NCI-H128 (cell line): ENCODE data around the gene ASB5.
"Not testable (repeated sequence)": the region's sequence is repeated elsewhere in the genome, so short reads cannot be mapped to it uniquely, and the experiment has no call there.

Source experiments
- DNase-seq: peaks from one replicate; lab custom pipeline; 2025; ENCODE audit not compliant: unreplicated experiment; lab: John Stamatoyannopoulos, UW

ASB5 gene

DNA sequence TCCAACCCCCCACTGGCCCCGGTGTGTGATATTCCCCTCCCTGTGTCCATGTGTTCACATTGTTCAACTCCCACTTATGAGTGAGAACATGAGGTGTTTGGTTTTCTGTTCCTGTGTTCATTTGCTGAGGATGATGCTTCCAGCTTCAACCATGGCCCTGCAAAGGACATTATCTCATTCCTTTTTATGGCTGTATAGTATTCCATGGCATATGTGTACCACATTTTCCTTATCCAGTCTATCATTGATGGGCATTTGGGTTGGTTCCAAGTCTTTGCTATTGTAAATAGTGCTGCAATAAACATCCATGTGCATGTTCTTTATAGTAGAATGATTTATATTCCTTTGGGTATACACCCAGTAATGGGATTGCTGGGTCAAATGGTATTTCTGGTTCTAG, 10.5 kb upstream of the ASB5 start:
- DNase-seq, result not testable (repeated sequence)

DNA sequence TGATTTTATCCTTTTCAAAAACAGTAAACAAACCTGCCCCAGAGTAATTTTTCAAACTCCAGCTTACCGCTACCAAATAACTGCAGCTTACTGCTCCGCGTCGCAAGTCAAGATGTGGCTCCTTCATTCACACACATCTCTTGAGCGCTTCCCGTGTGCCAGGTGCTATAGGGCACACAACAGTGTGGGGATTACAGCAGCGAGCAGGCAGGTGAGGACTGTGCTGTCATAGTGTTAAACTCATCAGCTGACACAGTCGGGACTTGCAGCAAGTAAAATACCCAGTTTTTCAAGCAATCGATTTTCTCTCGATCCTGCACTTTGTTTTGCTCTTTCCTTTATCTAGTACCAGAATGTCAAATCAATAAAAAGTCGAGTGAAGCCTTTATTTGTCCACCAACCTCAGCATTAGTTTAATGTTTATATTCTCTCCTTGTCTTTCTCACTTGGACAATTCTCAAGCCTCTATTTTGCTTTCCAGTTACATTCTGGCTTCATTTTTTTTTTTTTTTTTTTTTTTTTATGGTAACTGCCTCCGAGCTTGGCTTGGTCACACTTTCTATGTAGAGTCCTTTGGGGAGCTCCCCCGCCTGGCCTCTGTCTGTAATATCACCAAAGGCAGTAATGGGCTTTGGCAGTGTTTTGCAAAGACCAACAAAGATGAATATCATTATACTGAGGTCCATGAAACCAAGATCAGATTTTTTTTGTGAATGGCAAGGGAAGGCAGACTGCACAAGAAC, 8.3 kb upstream of the ASB5 start:
- no peak for DNase-seq

- DNase-seq, result no peak
These were observed 7.7 kb upstream of the ASB5 start for GRCh38 chr4:176276710-176277109.

DNA sequence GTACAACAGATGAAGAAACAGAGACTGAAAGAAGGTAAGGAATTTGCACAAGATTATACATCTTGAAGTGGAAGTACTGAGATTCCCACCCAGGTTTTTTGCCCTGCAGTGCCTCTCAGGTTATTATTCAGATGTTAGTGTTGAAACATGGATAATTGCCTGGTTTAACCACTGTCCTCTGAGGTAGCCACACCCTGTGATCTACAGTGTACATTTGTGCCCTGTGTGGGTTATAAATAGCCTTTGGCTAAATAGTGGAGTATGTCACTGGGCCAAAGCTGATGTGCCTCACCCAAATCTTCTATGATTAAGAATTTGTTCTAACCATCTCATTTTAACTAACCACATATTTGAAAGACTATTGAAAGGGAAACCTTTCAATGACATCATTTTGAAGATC, 5.4 kb upstream of the ASB5 start:
- no peak for DNase-seq

GRCh38 chr4:176273736-176274135, 4.7 kb upstream of the ASB5 start:
- no peak for DNase-seq

DNA sequence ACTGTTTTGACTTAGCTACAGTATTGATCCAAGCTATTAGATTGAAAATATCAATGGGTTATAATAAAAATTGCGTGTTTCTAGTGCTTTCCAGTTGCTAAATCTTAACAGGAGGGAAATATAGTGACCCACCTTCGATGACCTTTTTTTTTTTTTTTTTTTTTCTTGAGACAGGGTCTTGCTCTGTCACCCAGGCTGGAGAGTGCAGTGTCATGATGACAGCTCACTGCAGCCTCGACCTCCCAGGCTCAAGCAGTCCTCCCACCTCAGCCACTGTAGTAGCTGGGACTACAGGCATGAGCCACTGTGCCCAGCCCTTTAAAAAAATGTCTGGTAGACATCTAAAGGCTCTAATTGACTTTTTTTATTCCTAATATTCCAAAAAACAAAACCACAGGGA, 3.8 kb upstream of the ASB5 start:
- no peak for DNase-seq

DNA sequence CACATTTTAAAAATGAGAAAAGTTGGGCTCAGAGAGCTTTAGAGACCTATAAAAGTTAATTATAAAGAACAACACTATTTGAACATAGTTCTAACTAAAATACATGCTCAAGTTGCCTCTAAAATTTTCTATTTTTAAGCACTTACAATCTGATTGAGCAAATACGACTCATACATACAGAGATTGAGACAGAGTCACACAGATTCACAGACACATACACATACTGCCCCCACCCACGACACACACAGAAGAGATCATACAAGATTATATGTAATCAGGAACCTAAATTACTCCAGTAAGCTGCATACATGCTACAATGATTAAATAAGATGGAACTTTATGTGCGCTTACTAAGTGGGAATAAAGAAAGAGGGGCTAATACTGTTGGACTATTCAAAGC, 2.7 kb upstream of the ASB5 start:
- DNase-seq, result no peak

GRCh38 chr4:176270669-176271068, 1.6 kb upstream of the ASB5 start:
- DNase-seq, result no peak

GRCh38 chr4:176266026-176266425, 3.0 kb downstream of the ASB5 start:
- DNase-seq, result no peak

GRCh38 chr4:176262243-176262642, 6.8 kb downstream of the ASB5 start:
- no peak for DNase-seq

DNA sequence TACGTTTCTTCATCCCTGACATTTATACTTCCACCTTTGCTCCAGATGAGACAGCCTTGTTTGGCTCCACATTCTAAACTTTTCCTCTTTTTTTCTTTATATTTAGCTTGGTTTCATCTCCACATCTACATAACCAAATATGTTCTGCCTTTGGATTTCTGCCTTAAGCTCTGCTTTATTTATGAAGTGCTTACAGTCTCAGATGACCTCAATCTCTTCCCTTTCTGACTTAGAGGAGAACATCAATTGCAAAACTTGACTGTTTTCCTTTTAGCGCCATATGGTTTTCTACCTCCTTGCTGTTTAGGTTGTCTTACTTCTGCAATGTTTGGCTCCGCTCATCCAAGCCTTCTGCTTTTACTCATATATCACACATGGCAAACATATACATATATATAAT, 7.5 kb downstream of the ASB5 start:
- DNase-seq, result no peak

DNA sequence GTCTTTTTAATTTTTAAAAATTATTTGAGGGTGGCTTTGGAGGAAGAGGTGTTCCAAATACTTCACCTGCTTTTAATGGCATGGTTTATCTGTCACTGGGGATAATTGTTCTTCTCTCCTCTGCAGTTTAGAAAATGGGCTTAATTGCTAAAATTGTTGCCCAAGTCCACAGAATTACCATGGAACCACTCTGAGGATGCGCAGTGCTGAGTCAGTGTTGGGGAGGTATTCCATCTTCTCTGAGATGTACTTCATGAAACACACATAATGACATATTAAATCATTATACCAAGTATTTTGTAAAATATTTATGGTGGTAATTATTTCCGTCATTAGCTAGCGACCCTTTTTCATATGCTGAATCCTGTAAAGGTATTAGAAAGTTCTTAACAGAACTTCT, 8.0 kb downstream of the ASB5 start:
- no peak for DNase-seq

DNA sequence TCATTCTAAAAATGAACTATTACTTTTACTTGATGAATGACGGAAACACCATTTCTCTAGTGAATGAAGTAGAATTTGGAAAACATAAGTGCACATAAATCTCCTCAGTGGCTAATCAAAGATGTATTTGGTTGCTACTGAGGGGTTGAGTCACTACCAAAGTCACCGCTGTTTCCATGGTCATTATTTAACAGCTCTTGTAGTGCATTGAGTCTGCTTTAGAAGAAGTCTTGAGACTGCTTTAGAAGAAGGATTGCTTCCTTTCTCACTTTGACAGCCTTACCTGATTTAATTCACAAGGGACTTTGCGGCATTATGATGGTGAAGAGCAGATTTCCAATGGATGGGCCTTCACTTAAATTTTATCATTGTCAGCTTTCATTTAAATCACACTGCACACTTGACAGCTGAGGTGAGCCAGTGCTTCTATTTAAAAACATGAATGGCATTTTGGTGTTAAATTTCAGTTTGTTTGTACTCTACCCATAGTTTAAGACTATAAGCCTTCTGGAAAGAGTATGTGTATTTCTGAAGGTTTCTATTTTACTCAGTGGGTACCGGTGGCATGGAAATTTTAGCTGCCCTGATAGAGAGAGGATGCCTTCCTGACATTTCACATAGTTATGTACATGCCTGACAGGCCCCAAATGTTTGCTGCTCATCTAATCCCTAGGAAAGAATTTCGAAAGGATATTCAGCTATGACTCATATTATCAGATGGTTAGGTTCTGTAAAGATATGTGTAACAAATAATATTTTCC, 9.5 kb downstream of the ASB5 start:
- DNase-seq, result no peak

GRCh38 chr4:176258135-176258534, 10.9 kb downstream of the ASB5 start:
- no peak for DNase-seq

DNA sequence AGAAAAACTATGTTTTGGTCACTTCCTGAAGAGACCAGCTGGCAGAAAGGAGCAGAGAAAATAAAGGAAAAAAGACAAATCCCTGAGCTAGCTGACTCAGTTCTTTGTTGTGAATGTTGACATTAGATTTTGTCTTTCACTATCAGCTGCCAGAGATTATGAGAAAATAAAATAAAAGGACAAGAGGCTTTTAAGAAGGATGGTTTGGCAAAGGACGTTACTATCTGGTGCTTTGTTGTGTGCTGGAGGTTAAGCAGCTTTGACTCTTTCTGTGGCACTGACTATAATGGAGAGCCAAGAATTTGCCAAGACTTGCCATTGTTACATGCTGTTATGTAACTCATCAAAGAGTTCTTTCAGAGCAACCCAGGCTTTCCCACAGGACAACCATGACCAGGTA, 12.1 kb downstream of the ASB5 start:
- DNase-seq, result no peak

GRCh38 chr4:176242764-176243347, 26.2 kb downstream of the ASB5 start:
- DNase-seq, result no peak

DNA sequence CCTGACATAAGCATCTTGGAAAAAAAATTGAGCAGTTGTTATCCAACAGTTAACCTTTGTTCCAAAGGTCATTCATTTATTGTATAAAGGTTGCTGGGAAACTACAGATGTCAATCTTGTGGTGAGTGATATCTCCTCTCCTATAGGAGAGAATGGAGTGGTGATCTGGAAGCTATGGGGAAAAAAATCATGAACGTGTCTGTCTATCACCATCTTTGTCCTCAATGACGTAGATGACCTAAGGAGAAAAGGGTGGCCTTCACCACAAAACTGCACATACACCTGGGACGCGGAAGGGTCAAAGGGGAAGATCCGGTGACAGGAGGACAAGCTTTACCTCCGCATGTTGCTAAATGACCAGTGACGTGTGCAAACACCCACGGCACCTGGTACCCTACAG, 27.3 kb downstream of the ASB5 start:
- DNase-seq, result no peak

DNA sequence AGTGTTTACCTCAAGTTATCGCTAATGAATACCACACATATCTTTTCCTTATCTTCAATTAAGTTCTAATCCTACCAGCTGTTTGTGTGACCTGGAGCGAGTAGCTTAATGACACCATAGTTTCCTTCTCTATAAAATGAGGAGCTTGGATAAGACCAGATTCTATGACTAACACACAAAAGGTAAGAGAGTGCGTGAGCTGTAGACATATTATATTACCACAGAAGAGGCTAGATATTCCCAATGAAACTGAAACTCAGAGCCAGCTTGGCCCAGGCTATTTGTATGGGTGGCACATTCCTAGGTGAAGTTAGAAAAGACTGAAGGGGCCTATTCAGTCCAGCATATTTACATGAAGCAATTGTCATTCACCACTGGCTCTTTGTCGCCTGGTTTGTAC, 30.2 kb downstream of the ASB5 start:
- no peak for DNase-seq

DNA sequence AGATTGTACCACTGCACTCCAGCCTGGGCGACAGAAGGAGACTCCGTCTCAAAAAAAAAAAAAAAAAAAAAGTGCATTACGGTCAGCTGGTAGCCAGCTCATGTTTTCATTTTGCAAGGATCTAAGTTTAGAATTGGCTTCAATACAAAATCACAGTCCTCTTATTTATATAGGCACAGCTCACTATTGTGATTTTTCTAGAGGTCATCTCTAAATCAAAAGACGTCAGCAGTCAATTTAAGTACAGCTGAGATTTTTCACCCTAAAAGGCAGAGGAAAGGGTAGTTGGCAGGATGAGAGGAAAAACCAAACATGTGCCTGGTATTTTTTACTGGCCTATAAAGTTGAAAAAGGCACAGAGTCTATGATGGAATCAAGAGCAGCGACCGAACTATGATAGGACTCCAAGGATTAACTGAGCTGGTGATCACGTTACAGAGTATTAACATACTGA, 30.8 kb downstream of the ASB5 start:
- no peak for DNase-seq

- DNase-seq, result no peak
These were observed 32.1 kb downstream of the ASB5 start for GRCh38 chr4:176236946-176237345.

DNA sequence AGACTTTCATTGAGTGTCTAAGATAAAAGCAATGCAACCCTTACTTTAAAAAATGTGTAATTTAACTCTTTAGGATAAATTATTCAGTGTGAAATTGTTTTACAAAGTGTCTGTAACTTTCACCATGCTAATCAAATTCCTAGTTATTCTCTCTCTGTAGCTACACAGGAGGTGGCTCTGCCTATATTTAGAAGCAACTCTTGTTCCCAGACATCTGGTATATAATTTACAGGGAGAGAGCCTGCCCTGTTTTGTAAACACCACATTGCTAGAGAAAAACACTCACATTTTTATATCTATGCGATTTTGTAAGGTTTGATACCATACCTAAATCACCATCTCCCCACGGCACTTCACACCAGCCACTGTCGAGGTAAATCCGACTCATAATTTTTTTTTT, 38.2 kb downstream of the ASB5 start:
- DNase-seq, result no peak

- no peak for DNase-seq
These were observed 39.4 kb downstream of the ASB5 start for GRCh38 chr4:176229645-176230044.
